T-cell (primary cell): ENCODE measurements around the gene NUAK1. TPM values are rescaled to one million over a fixed set of nuclear protein-coding genes. Genes with fewer than 3 reads are reported as not detected.

Experiments
- ATAC-seq, 4 experiments: fragments of 200-7000 bp in 3 of 4; fragments of 150-1000 bp in 1 of 4; cut with Tn5 transposase; replicated peaks in 1 of 4; 1 replicate in 3 of 4; 2 replicates in 1 of 4; pipeline ENCODE4 v1.10.0; 2021; ENCODE audit warnings: moderate library complexity in 3 of 4, mild to moderate bottlenecking in 2 of 4, moderate number of reproducible peaks in 1 of 4
- CTCF ChIA-PET, 2 donors: fragments of 300-600 bp; sonication (Branson Sonifier 250); formaldehyde crosslinking; loops; one replicate each; lab custom pipeline; 2022; ENCODE audit warnings: antibody characterized with exemption in 2 of 2; lab: Charles Lee
- POLR2A ChIA-PET, 2 donors: fragments of 300-600 bp; sonication (Branson Sonifier 250); formaldehyde crosslinking; loops; one replicate each; lab custom pipeline; 2022; ENCODE audit warnings: antibody characterized with exemption in 2 of 2; lab: Charles Lee
- DNase-seq, 35 experiments: peaks; one replicate each; pipeline versions ENCODE4 v3.0.0 to v3.0.0-alpha.2; 2013 to 2023
- H3K27ac ChIP-seq: one replicate; pipeline ENCODE4 v1.5.1; 2013; ENCODE audit warnings: low read length
- H3K27me3 ChIP-seq, 2 experiments: replicated peaks in 1 of 2; 1 replicate in 1 of 2; 2 replicates in 1 of 2; pipeline versions ENCODE4 v1.6.1 to v1.7.0; 2013; ENCODE audit warnings: low read length in 1 of 2, mixed read lengths in 1 of 2; ENCODE audit not compliant: control insufficient read depth in 2 of 2, insufficient read depth in 2 of 2; ENCODE audit errors: extremely low read depth in 1 of 2
- H3K36me3 ChIP-seq, 2 donors: 1 replicate in 1 of 2; 2 replicates in 1 of 2; pipeline versions ENCODE4 v1.6.1 to v1.7.0; 2013; ENCODE audit warnings: low read length in 1 of 2; ENCODE audit not compliant: control insufficient read depth in 2 of 2, insufficient read depth in 1 of 2; ENCODE audit errors: extremely low read depth in 1 of 2
- H3K4me1 ChIP-seq, 2 experiments: 1 replicate in 1 of 2; 2 replicates in 1 of 2; pipeline versions ENCODE4 v1.6.1 to v1.7.0; 2013; ENCODE audit warnings: low read length in 2 of 2, mixed read lengths in 1 of 2; ENCODE audit not compliant: insufficient read depth in 2 of 2, control insufficient read depth in 1 of 2; ENCODE audit errors: extremely low read depth in 1 of 2
- H3K4me3 ChIP-seq, 2 donors: 1 replicate in 1 of 2; 2 replicates in 1 of 2; pipeline versions ENCODE4 v1.5.1 to v1.7.0; 2013; ENCODE audit warnings: mild to moderate bottlenecking in 2 of 2, low read length in 1 of 2, moderate library complexity in 1 of 2; ENCODE audit not compliant: control insufficient read depth in 1 of 2; ENCODE audit errors: extremely low read depth in 1 of 2
- H3K9me3 ChIP-seq: 2 replicates; pipeline ENCODE4 v1.7.0; 2013
- H3K27ac Mint-ChIP-seq, 2 donors: one replicate each; pipeline ENCODE4 v1.8.0; 2020 to 2021; ENCODE audit warnings: mild to moderate bottlenecking in 2 of 2, mixed read lengths in 2 of 2
- H3K27me3 Mint-ChIP-seq, 2 donors: one replicate each; pipeline ENCODE4 v1.8.0; 2021 to 2022; ENCODE audit warnings: mixed read lengths in 2 of 2
- H3K36me3 Mint-ChIP-seq: one replicate; pipeline ENCODE4 v1.8.0; 2021; ENCODE audit warnings: mixed read lengths
- H3K4me1 Mint-ChIP-seq, 3 donors: one replicate each; pipeline ENCODE4 v1.8.0; 2020 to 2022; ENCODE audit warnings: mixed read lengths in 3 of 3, mild to moderate bottlenecking in 1 of 3
- H3K4me3 Mint-ChIP-seq, 3 donors: one replicate each; pipeline ENCODE4 v1.8.0; 2020 to 2022; ENCODE audit warnings: mild to moderate bottlenecking in 3 of 3, mixed read lengths in 3 of 3, moderate library complexity in 3 of 3
- H3K9me3 Mint-ChIP-seq, 3 donors: one replicate each; pipeline ENCODE4 v1.8.0; 2020 to 2022; ENCODE audit warnings: mixed read lengths in 3 of 3
- WGBS: methylation state at CpG from one replicate; pipeline ENCODE4 v1.1.5; 2013; ENCODE audit warnings: missing lambda C conversion rate; ENCODE audit not compliant: insufficient coverage; 5-methylcytosine and 5-hydroxymethylcytosine counted together
- total RNA-seq, 35 experiments: library from RNA in 6 of 35; stranded (reverse) in 6 of 35; fragments of 120-200 nt in 1 of 35; gene quantifications; one replicate each; pipeline versions ENCODE4 v1.2.1 to v1.2.4 and lab custom pipeline; 2013 to 2026

NUAK1 gene
- total RNA-seq, 5 donors from 2014 or later (not counting 1 experiment from before 2014, with no cell fraction given) = 0.25 to 0.50 (median 0.30) TPM

GRCh38 chr12:106066726-106067325, 71.9 kb downstream of the NUAK1 start:
- Histone ChIP-seq H3K27me3 (peaks cover 0 to 10% of the 10 kb centered on the region in 2 experiments), H3K4me1 (no peaks in the 10 kb centered on the region), H3K27ac (no peak overlapping the region), H3K36me3 (no peaks in the 10 kb centered on the region), H3K9me3 (no peaks in the 10 kb centered on the region), H3K4me3 (no peak overlapping the region)
- Mint-ChIP-seq H3K4me1 (no peaks in the 10 kb centered on the region), H3K27me3 (peaks cover 0 to 14% of the 10 kb centered on the region in 2 donors), H3K36me3 (no peaks in the 10 kb centered on the region), H3K9me3 (peaks cover 0 to 4% (median 0%) of the 10 kb centered on the region in 3 donors), H3K4me3 (no peak overlapping the region), H3K27ac (no peak overlapping the region)
- ChIA-PET CTCF (no interaction called here), POLR2A (no interaction called here)
- peak in 1 of 35 experiments; percentile 2 for DNase-seq
- ATAC-seq = no peak
- WGBS = 87% methylated on average over 21 of the region's 25 CpGs

GRCh38 chr12:106066051-106066705, 72.6 kb downstream of the NUAK1 start:
- no peak overlapping the region for H3K4me3 Mint-ChIP-seq
- ChIA-PET POLR2A (no interaction called here), CTCF (no interaction called here)
- DNase-seq (no peak), ATAC-seq (no peak)
- peaks cover 0 to 4% (median 0%) of the 10 kb centered on the region in 3 donors for H3K9me3 Mint-ChIP-seq
- H3K4me1 Mint-ChIP-seq = no peaks in the 10 kb centered on the region
- Histone ChIP-seq H3K36me3 (no peaks in the 10 kb centered on the region), H3K9me3 (no peaks in the 10 kb centered on the region), H3K4me1 (no peaks in the 10 kb centered on the region), H3K27me3 (peaks cover 0 to 10% of the 10 kb centered on the region in 2 experiments), H3K4me3 (no peak overlapping the region), H3K27ac (no peak overlapping the region)
- peaks cover 0 to 17% of the 10 kb centered on the region in 2 donors for H3K27me3 Mint-ChIP-seq
- WGBS = 53% methylated on average over 4 of the region's 6 CpGs
- H3K36me3 Mint-ChIP-seq = no peaks in the 10 kb centered on the region
- H3K27ac Mint-ChIP-seq = no peak overlapping the region

- no peaks in the 10 kb centered on the region for H3K36me3 Mint-ChIP-seq
- Histone ChIP-seq H3K27me3 (peaks cover 0 to 10% of the 10 kb centered on the region in 2 experiments), H3K36me3 (no peaks in the 10 kb centered on the region), H3K4me1 (no peaks in the 10 kb centered on the region), H3K4me3 (no peak overlapping the region), H3K9me3 (no peaks in the 10 kb centered on the region), H3K27ac (no peak overlapping the region)
- ChIA-PET CTCF (no interaction called here), POLR2A (no interaction called here)
- no CpG with 5 or more reads among the region's 1 CpG for WGBS
- no peaks in the 10 kb centered on the region for H3K4me1 Mint-ChIP-seq
- H3K27ac Mint-ChIP-seq = no peak overlapping the region
- H3K4me3 Mint-ChIP-seq = no peak overlapping the region
- ATAC-seq (no peak), DNase-seq (no peak)
- H3K27me3 Mint-ChIP-seq = peaks cover 0 to 20% of the 10 kb centered on the region in 2 donors
- H3K9me3 Mint-ChIP-seq = peaks cover 0 to 4% (median 0%) of the 10 kb centered on the region in 3 donors
These were observed 73.2 kb downstream of the NUAK1 start for GRCh38 chr12:106065506-106065905.

GRCh38 chr12:106064721-106065021, 74.1 kb downstream of the NUAK1 start:
- Mint-ChIP-seq H3K9me3 (peaks cover 0 to 4% (median 0%) of the 10 kb centered on the region in 3 donors), H3K4me3 (no peak overlapping the region), H3K27me3 (peaks cover 0 to 20% of the 10 kb centered on the region in 2 donors), H3K27ac (no peak overlapping the region), H3K36me3 (no peaks in the 10 kb centered on the region), H3K4me1 (no peaks in the 10 kb centered on the region)
- H3K9me3 ChIP-seq = no peaks in the 10 kb centered on the region
- H3K4me3 ChIP-seq = no peak overlapping the region
- no CpG with 5 or more reads among the region's 2 CpGs for WGBS
- no peaks in the 10 kb centered on the region for H3K4me1 ChIP-seq
- CTCF ChIA-PET = no interaction called here
- H3K36me3 ChIP-seq = no peaks in the 10 kb centered on the region
- H3K27me3 ChIP-seq = peaks cover 0 to 7% of the 10 kb centered on the region in 2 experiments
- ATAC-seq = no peak
- POLR2A ChIA-PET = no interaction called here
- no peak for DNase-seq
- H3K27ac ChIP-seq = no peak overlapping the region

GRCh38 chr12:106063826-106064720, 74.7 kb downstream of the NUAK1 start:
- Mint-ChIP-seq H3K27me3 (peaks cover 0 to 20% of the 10 kb centered on the region in 2 donors), H3K27ac (no peak overlapping the region), H3K4me1 (no peaks in the 10 kb centered on the region), H3K4me3 (no peak overlapping the region), H3K36me3 (no peaks in the 10 kb centered on the region), H3K9me3 (peaks cover 0 to 4% (median 0%) of the 10 kb centered on the region in 3 donors)
- no peak for ATAC-seq
- 58% methylated on average over 2 of the region's 7 CpGs for WGBS
- POLR2A ChIA-PET = no interaction called here
- H3K4me3 ChIP-seq = no peak overlapping the region
- no peaks in the 10 kb centered on the region for H3K36me3 ChIP-seq
- peaks cover 0 to 7% of the 10 kb centered on the region in 2 experiments for H3K27me3 ChIP-seq
- no peak overlapping the region for H3K27ac ChIP-seq
- CTCF ChIA-PET = no interaction called here
- no peaks in the 10 kb centered on the region for H3K4me1 ChIP-seq
- DNase-seq = no peak
- H3K9me3 ChIP-seq = no peaks in the 10 kb centered on the region

GRCh38 chr12:106062693-106063092, 76.1 kb downstream of the NUAK1 start:
- Mint-ChIP-seq H3K36me3 (no peaks in the 10 kb centered on the region), H3K27ac (no peak overlapping the region), H3K4me1 (no peaks in the 10 kb centered on the region), H3K27me3 (peaks cover 0 to 20% of the 10 kb centered on the region in 2 donors), H3K9me3 (peaks cover 0 to 4% (median 0%) of the 10 kb centered on the region in 3 donors), H3K4me3 (no peak overlapping the region)
- Histone ChIP-seq H3K27me3 (peaks cover 0 to 7% of the 10 kb centered on the region in 2 experiments), H3K36me3 (no peaks in the 10 kb centered on the region), H3K4me3 (no peak overlapping the region), H3K9me3 (no peaks in the 10 kb centered on the region), H3K4me1 (no peaks in the 10 kb centered on the region), H3K27ac (no peak overlapping the region)
- ATAC-seq (no peak), DNase-seq (no peak)
- WGBS = 94% methylated on average over 2 of the region's 5 CpGs
- CTCF ChIA-PET = no interaction called here
- POLR2A ChIA-PET = no interaction called here
